GM18502 (cell line): Measurements from ENCODE around the gene PAPPA2.

Experiments used
- ATAC-seq: cut with Tn5 transposase; IDR thresholded peaks from one replicate; pipeline ENCODE4 v1.9.1; 2021; ENCODE audit warnings: mild to moderate bottlenecking; ENCODE audit not compliant: unreplicated experiment, poor library complexity

The PAPPA2 gene

DNA sequence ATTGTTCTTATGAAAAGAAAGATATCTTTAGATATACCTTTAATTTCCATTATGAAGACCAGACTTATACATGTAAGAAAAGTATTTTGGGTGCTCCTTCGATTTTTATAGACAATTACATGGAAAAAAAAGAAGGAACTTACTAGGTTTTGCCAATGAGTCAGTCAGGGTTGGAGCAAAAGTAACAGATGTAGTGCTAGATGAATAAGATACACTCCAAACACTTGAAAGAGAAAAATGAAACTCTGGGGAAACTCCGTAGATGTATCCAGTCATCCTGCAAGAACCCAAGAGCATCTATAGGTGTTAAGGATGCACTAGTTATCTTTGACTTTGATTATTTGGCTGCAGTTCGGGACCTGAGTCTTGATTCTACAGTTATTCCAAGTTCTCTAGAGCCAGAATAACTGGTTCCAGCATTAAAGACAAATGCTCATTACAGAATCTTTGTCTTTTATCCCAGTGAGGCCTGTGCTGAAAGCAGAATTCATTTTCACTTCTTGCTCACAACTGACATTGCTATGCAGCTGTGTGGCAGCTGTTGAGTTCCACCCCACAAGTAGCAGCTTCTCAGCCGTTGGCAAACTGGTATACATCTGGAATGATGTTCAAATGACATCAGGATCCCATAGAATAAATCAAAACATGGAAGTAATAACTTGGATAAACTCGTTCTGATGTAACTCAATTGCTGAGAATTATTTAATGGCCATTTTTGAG is 375.5 kb downstream of the PAPPA2 start:
- ATAC-seq = no peak

DNA sequence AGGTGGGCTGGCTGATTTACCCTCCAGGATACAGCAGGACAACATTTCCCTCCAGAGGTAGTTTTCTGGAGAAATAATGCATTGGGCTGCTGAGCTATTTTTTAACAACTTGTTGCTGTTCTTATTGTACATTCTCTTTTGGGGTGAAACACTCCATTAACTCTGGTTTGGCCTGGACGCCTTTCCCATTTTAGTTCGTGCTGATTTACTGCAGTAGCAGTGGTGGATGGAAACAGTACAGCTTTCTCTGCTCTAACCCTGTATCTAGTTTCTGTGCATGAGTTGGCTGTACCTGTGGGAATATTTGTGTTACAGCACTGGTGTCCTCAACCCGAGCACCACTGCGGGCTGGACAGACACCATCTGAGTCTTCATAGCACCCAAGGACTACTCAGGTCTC is 376.2 kb downstream of the PAPPA2 start:
- no peak for ATAC-seq

GRCh38 chr1:176841238-176841637 is 378.3 kb downstream of the PAPPA2 start:
- no peak for ATAC-seq

DNA sequence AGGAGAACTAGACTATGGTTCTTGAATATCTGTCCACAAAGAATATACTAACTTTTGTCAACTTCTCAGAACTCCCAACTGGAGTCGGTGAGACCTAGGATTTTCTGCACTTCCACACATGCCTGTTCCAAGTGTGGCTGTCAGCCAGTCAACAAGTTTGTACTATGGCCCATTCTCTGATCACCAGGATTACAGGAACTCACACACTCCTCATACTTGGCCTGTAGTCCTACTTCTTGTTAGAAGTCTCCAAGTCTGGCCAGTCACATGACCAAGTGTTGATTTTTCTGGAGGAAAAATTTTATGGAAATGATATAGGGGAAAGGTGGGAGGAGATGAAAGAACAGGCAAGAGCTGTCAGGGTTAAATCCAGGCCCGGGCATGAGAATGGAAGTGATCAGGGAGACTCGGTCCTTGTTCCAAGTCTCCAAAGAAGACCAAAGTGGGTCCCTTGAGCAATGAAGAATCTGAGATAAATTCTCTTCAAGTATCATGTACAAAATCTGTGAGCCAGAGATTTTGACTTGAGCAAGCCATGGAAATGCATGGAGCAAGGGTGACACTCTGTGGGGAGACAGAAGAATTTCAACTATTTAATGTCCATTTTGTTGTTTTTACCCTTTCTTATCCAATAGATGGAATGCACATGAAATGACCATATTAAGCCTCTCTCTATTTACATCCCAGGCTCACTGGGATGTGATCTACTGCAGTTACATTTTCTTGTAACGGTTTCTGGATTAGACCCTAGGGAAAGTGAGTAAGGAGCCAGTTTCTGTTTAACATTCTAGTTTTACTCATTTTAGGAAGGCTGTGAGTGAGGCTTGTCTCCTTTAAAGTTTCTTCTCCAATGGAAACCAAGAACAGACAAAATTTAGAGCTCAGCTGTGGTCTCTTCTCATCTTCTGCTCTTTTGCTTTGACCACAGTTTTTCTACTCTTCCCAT is 380.6 kb downstream of the PAPPA2 start:
- ATAC-seq = no peak

DNA sequence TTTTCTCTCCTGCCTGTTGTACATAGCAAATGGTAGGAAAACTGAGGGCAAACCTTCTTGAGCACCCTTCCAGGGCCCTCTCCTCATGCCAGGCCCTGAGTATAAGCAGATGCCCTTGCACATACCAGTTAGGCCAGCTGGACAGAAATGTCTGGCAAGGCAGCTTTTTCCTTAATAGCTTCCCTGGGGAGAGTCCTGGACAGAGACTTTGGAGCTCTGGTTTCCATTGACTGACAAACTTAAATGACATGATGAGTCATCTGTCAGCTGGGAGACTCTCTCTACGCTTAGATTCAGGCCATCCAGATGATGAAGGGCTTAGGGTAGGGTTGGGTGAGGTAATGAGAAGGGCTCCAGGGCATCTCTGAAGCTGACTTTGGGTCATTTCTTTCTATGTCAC is 384.1 kb downstream of the PAPPA2 start:
- no peak for ATAC-seq

DNA sequence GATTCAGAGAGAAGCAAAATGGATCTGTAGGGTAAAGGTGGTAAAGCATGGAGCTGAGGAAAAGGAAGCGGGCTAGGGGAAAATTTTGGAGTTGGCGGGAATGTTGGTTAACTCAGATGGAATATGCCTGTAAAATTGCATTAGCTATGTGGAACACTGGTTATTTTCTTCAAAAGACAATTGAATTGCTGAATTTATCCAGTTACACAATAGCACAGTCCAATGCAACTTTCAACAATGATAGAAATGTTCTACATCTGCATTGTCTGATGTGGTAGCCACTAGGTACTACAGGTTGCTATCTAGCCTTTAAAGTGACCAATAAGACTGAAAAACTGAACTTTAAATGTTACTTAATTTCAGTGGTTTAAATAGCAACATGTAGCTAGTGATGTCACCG is 386.3 kb downstream of the PAPPA2 start:
- ATAC-seq = no peak

DNA sequence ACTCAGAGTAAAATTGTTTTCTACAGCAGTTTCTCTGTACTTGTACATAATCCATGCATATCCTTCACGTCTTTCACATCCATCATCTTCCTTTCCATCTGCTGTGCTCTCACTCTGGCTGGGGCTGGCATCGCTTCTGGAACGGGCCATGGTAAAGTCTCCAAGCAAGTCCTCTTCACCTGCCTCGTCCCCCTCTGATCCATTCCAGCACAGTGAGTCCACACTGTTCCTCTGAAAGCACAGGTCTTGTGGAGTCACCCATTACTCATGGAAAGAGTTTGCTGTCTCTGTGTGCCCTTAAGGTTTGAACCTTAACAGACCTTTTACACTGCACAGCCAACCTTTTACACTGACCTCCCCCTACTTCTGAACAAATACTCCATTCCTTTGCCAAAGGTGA is 387.9 kb downstream of the PAPPA2 start:
- no peak for ATAC-seq

DNA sequence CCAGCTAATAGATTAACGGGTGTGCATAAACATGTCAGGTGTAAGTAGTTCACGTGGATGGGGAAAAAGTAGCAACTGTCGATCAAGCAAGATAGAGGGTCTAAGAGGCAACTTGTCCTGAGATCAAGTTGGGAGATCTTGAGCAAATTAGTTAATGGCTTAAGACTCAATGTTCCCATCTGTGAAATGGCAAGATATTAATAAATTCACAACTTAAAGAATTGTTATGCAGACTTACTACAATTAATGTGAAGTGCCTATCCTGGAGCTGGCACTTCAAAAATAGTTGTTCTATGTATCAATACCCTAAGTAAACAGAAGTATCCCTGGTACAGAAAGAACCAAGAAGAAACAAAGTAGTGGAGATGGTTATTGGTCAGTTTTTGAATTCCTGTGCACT is 389.1 kb downstream of the PAPPA2 start:
- ATAC-seq = no peak

DNA sequence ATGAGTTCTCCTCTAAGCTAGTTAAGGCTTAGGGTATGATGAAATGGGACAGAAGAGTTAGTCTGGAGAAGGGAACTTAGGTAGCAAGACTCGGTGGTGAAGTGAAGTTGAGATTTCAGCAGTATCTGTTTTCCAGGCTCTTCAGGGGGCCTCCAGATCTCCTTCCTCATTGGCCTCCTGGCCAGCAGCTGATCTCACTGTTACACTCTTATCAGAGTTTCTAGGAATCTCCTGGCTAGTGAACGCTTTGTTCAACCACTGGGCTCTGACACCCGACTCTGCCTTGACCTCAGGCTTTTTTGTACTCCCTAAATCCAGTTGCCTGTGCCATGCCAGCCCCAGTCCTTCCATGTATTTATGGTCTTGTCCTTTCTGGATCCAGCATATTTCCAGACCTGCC is 390.5 kb downstream of the PAPPA2 start:
- no peak for ATAC-seq

- ATAC-seq = no peak
These were observed 391.1 kb downstream of the PAPPA2 start for GRCh38 chr1:176854121-176854520.

GRCh38 chr1:176854758-176855745 is 392.1 kb downstream of the PAPPA2 start:
- ATAC-seq = no peak

DNA sequence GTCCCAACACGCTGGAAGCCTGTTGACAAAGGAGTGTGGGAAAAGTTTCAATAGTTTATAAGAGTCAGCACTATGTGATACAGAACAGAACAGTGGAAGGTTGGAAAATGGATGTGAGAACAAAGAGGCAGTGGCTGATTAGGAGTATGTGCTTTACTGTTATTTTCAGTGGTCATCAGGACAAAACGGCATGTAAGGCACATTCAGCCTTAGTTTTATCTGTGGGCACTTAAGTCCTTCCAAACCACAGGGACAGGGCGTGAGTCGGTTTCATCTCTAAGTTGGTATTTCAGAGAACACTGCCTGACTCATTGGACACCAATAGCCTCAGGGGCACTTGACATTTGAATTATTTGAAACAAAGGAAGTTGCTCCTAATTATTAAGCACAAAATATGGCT is 394.7 kb downstream of the PAPPA2 start:
- ATAC-seq = no peak

GRCh38 chr1:176858433-176858916 is 395.5 kb downstream of the PAPPA2 start:
- no peak for ATAC-seq

DNA sequence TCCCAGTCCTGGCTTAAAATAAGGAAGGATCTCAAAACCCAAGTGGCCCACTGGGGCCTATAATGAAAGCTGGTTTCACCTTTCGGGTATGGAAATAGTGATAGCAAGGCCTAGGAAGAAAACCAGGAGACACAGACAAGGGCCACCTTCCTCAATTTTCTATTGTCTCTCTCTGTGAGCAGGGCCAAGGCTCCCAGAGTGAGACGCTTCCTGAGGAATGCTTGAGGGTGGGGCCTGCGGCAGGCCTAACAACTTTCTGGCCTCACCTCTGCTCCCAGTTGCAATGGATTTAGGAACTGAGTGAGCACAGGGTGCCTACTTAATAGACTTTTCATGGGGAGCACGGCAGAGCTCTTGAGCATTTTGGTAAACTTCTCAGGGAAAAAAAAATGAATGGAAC is 400.6 kb downstream of the PAPPA2 start:
- ATAC-seq = no peak

DNA sequence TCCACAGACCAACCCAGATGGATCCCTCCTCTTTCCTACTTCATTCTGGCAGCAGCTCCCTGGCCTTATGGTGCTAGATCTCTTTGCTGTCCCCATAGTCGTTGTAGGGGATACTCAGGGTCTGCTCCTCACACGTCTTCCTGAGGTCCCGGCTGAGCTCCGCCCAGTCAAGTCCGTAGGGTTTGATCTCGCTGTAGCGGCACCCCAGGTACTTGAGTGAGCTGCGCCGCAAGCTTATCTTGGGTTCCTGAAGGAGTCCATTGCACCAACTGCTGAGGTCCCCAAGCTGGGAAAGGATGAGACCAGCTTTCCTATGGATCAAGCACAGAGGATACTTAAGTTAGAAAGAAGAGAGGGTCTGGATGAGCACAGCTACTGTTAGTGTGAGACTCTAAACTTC is 401.2 kb downstream of the PAPPA2 start:
- no peak for ATAC-seq

- no peak for ATAC-seq
These were observed 403.2 kb downstream of the PAPPA2 start for GRCh38 chr1:176866011-176866714.

DNA sequence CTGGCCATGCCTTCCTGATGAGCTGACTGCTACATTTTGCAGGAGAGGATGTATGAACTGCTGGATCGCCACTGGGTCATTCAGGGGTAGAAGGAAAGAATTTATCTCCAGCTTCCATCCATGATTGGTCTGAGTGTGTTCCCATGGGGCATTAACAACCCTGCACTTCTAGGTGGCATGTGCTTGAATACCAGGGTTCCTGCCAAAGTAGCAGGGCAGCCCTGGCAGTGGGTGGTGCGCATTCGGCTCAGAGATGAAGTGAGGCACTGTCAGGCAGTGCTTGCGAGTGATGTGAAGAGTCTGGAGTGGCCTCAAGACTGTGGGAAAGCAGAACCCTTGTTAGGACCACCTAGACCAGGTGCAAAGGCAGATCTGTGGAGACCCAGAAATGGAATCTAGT is 406.6 kb downstream of the PAPPA2 start:
- no peak for ATAC-seq

DNA sequence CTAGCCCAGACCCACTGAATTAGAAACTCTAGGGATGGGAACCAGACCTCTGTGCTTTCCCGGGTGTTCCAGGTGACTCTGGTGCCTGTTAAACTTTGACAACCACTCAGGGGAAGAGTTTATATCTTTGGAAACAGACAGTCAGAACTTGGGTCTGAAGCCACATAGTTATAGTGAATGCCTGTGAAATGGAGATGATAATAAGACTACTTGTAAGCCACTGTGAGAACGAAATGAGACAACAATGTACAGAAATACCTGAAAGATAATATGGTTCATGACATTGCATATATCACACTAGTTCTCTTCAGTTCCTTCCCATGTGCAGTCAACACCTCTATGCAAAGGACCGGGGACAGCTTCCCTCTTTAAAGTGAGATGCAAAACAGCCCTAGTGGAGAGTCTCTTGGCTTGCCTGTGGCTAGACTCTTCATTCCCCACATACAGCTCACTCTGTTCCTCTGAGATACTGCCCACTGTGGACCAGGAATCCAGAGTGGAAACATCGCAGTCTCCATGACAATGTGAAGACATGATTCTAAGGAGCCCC is 414.1 kb downstream of the PAPPA2 start:
- ATAC-seq = no peak

- no peak for ATAC-seq
These were observed 414.6 kb downstream of the PAPPA2 start for GRCh38 chr1:176877557-176877956.
